Calu3 (cell line): ENCODE data around the gene MAP7. TPM values are rescaled to one million over a fixed set of nuclear protein-coding genes. Genes with fewer than 3 reads are reported as not detected.

Experiments
- BruUV-seq: library from RNA; stranded (reverse); fragments of 400-500 nt; replicated peaks from 2 replicates; lab custom pipeline; 2021; lab: Mats Ljungman, UMichigan
- CTCF ChIA-PET: fragments of 300-600 bp; sonication (Branson Sonifier 250); formaldehyde crosslinking; loops from one replicate; lab custom pipeline; 2022; ENCODE audit warnings: antibody characterized with exemption; lab: Charles Lee
- DNase-seq: peaks from one replicate; pipeline ENCODE4 v3.0.0; 2022
- H3K27ac Mint-ChIP-seq: one replicate; pipeline ENCODE4 v1.8.0; 2022; ENCODE audit warnings: mixed read lengths; ENCODE audit not compliant: unreplicated experiment
- H3K27me3 Mint-ChIP-seq: one replicate; pipeline ENCODE4 v1.8.0; 2022; ENCODE audit warnings: mixed read lengths; ENCODE audit not compliant: unreplicated experiment
- H3K36me3 Mint-ChIP-seq: one replicate; pipeline ENCODE4 v1.8.0; 2022; ENCODE audit warnings: mild to moderate bottlenecking, moderate library complexity, mixed read lengths; ENCODE audit not compliant: insufficient read depth, unreplicated experiment
- H3K4me1 Mint-ChIP-seq: one replicate; pipeline ENCODE4 v1.8.0; 2022; ENCODE audit warnings: mild to moderate bottlenecking, low read depth, mixed read lengths; ENCODE audit not compliant: unreplicated experiment
- H3K4me3 Mint-ChIP-seq: one replicate; pipeline ENCODE4 v1.8.0; 2022; ENCODE audit warnings: mild to moderate bottlenecking, low read depth, moderate library complexity, mixed read lengths; ENCODE audit not compliant: unreplicated experiment
- H3K9me3 Mint-ChIP-seq: one replicate; pipeline ENCODE4 v1.8.0; 2022; ENCODE audit warnings: low read depth, mixed read lengths; ENCODE audit not compliant: unreplicated experiment
- intact Hi-C: fragments of 100-400 bp; cut with micrococcal nuclease; formaldehyde crosslinking; loops from one replicate; pipeline ENCODE4 v1.10.0; 2022; ENCODE audit not compliant: unreplicated experiment
- total RNA-seq: library from RNA; stranded (reverse); gene quantifications from 2 replicates; pipeline ENCODE4 v1.2.3, GENCODE V29; 2022
- TF ChIP-seq, protein P1 (sequence below): fragments of 200-600 bp; IDR thresholded peaks from one replicate; pipeline ENCODE4 v1.8.0; 2022; ENCODE audit warnings: antibody characterized with exemption; ENCODE audit not compliant: unreplicated experiment

The MAP7 gene
- total RNA-seq, 1 experiment from 2014 or later = 30.1 TPM

DNA sequence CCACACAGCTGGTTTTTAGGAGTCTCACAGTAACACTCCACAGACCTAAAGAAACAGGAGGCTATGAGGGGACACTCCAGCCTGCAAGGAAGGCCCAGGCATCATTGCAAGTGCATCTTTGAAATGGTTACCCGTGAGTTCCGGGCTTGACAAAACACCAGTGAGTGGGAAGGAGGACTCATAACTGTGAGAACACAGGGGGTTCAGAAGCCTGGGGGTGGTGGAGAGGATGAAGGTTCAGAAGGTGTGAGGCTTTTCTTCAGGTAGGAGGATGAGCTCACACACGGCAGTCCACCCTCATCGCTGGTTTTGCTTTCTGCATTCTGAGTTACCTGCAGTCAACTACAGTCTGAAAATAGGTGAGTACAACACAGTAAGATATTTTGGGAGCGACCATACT, 39.9 kb downstream of the MAP7 start:
- peaks cover 25% of the 10 kb centered on the region for H3K4me1 Mint-ChIP-seq
- H3K27me3 Mint-ChIP-seq = no peaks in the 10 kb centered on the region
- TF ChIP-seq, protein P1, sequence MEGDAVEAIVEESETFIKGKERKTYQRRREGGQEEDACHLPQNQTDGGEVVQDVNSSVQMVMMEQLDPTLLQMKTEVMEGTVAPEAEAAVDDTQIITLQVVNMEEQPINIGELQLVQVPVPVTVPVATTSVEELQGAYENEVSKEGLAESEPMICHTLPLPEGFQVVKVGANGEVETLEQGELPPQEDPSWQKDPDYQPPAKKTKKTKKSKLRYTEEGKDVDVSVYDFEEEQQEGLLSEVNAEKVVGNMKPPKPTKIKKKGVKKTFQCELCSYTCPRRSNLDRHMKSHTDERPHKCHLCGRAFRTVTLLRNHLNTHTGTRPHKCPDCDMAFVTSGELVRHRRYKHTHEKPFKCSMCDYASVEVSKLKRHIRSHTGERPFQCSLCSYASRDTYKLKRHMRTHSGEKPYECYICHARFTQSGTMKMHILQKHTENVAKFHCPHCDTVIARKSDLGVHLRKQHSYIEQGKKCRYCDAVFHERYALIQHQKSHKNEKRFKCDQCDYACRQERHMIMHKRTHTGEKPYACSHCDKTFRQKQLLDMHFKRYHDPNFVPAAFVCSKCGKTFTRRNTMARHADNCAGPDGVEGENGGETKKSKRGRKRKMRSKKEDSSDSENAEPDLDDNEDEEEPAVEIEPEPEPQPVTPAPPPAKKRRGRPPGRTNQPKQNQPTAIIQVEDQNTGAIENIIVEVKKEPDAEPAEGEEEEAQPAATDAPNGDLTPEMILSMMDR = no peak
- DNase-seq = no peak
- no peaks in the 10 kb centered on the region for H3K9me3 Mint-ChIP-seq
- peaks cover 3% of the 10 kb centered on the region for H3K36me3 Mint-ChIP-seq
- no peak overlapping the region for H3K27ac Mint-ChIP-seq
- CTCF ChIA-PET = interaction anchor here (0.8 kb wide), 1 partner anchor 601 kb away, joined by 3 read pairs; no protein-coding TSS in a partner anchor
- H3K4me3 Mint-ChIP-seq = no peak overlapping the region
- no TSS peak for BruUV-seq
- intact Hi-C loops = no loop called here

- H3K27me3 Mint-ChIP-seq = no peaks in the 10 kb centered on the region
- H3K9me3 Mint-ChIP-seq = no peaks in the 10 kb centered on the region
- H3K4me1 Mint-ChIP-seq = peaks cover 25% of the 10 kb centered on the region
- CTCF ChIA-PET = no interaction called here
- no peaks in the 10 kb centered on the region for H3K36me3 Mint-ChIP-seq
- no peak for DNase-seq
- no peak overlapping the region for H3K4me3 Mint-ChIP-seq
- no TSS peak for BruUV-seq
- TF ChIP-seq, protein P1 = no peak
- intact Hi-C loops = no loop called here
- no peak overlapping the region for H3K27ac Mint-ChIP-seq
These were observed 41.4 kb downstream of the MAP7 start for GRCh38 chr6:136508725-136509392.

GRCh38 chr6:136506124-136506799, 44.0 kb downstream of the MAP7 start:
- TF ChIP-seq, protein P1 = no peak
- Mint-ChIP-seq H3K36me3 (no peaks in the 10 kb centered on the region), H3K4me3 (no peak overlapping the region), H3K4me1 (peaks cover 19% of the 10 kb centered on the region), H3K27ac (no peak overlapping the region), H3K9me3 (no peaks in the 10 kb centered on the region), H3K27me3 (no peaks in the 10 kb centered on the region)
- CTCF ChIA-PET = interaction anchor here (0.9 kb wide), 1 partner anchor 14 kb away, joined by 3 read pairs; no protein-coding TSS in a partner anchor
- DNase-seq = no peak
- BruUV-seq = no TSS peak
- intact Hi-C loops = no loop called here

DNA sequence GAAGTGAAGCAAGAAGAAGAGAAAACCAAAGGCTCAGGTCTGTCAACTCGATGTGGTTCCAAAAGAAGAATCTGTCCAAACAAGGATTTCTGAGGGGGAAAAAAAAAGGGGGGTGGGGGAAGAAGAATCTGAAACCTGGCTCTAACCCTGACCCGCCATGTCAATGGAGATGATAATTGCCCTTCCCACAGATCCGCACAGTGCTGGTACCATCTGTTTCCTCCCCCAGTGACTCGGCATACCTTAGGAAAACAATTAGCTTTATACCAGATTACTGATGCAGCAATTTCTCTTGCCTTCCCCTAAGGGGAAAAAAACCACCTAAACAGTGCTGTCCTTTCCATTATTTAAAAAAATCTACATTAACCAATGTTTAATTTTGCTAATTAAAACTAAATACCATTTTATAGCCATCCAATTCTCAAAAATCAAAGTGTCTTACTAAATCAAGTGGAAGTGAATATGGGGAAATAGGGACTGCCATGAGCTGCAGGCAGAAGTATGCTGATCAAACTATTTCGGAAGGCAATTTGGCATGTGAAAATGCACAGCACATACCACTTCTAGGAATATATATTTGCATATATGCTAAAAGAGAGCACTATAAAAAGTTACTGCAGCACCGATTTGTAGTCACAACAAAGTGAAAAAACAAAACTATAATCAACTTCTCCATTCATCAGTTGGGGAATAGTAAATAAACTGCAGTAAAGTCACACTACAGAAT, 46.8 kb downstream of the MAP7 start:
- DNase-seq = no peak
- no peaks in the 10 kb centered on the region for H3K36me3 Mint-ChIP-seq
- no TSS peak for BruUV-seq
- no peaks in the 10 kb centered on the region for H3K9me3 Mint-ChIP-seq
- H3K4me1 Mint-ChIP-seq = peaks cover 8% of the 10 kb centered on the region
- CTCF ChIA-PET = no interaction called here
- TF ChIP-seq, protein P1 = no peak
- intact Hi-C loops = no loop called here
- H3K27ac Mint-ChIP-seq = no peak overlapping the region
- H3K4me3 Mint-ChIP-seq = no peak overlapping the region
- H3K27me3 Mint-ChIP-seq = no peaks in the 10 kb centered on the region
